HepG2 (cell line): ENCODE measurements around the gene RUVBL1. TPM values are rescaled to one million over a fixed set of nuclear protein-coding genes. Genes with fewer than 3 reads are reported as not detected.

Experiments
- ATAC-seq: fragments of 200-7000 bp; cut with Tn5 transposase; 3 replicates; pipeline ENCODE4 v1.9.1; 2020; ENCODE audit warnings: mild to moderate bottlenecking, moderate library complexity
- BruUV-seq: library from RNA; stranded (reverse); fragments of 400-500 nt; replicated peaks from 2 replicates; lab custom pipeline; 2021; lab: Mats Ljungman, UMichigan
- CTCF ChIA-PET: fragments of 300-600 bp; formaldehyde crosslinking; extraction: SDS; loops from one replicate; lab custom pipeline; 2021; ENCODE audit warnings: low total read pairs, inconsistent platforms, low intra/inter-chr PET ratio; lab: Yijun Ruan, JAX
- POLR2A ChIA-PET: fragments of 350-600 bp; sonication (Branson Sonifier 250); formaldehyde crosslinking; loops from one replicate; lab custom pipeline; 2020; ENCODE audit warnings: antibody characterized with exemption, inconsistent platforms; lab: Yijun Ruan, JAX
- DNase-seq: peaks from one replicate; pipeline ENCODE4 v3.0.0-alpha.2; 2015; ENCODE audit warnings: low spot score
- FAIRE-seq: peaks from 3 replicates; lab custom pipeline; 2011; peaks lifted over from hg19 to GRCh38; lab: Jason Lieb, UNC
- H2AFZ ChIP-seq: one replicate; pipeline ENCODE4 v1.6.1; 2011; ENCODE audit warnings: low read length, inconsistent platforms
- H3K27ac ChIP-seq: fragments of 300-600 bp; 3 replicates; pipeline ENCODE4 v1.8.0; 2011; ENCODE audit warnings: mixed run types, mild to moderate bottlenecking, mixed read lengths, low read length, inconsistent platforms; ENCODE audit not compliant: insufficient read depth; ENCODE audit errors: extremely low read length
- H3K27me3 ChIP-seq, 2 experiments: fragments of 200-600 bp in 1 of 2; 2 replicates in 1 of 2; 3 replicates in 1 of 2; pipeline versions ENCODE4 v1.6.0 to v1.8.0; 2011; ENCODE audit warnings: low read length in 2 of 2, mild to moderate bottlenecking in 2 of 2, moderate library complexity in 2 of 2, inconsistent platforms in 1 of 2; ENCODE audit not compliant: insufficient read depth in 2 of 2, control insufficient read depth in 1 of 2
- H3K36me3 ChIP-seq, 2 experiments: fragments of 200-600 bp in 1 of 2; replicated peaks in 1 of 2; 2 replicates in 1 of 2; 3 replicates in 1 of 2; pipeline versions ENCODE4 v1.5.1 to v1.8.0; 2011; ENCODE audit warnings: low read length in 2 of 2, inconsistent platforms in 1 of 2; ENCODE audit not compliant: insufficient read depth in 2 of 2, control insufficient read depth in 1 of 2
- H3K4me1 ChIP-seq: 2 replicates; pipeline ENCODE4 v1.5.1; 2012; ENCODE audit warnings: low read length, inconsistent platforms; ENCODE audit not compliant: insufficient read depth
- H3K4me2 ChIP-seq: 2 replicates; pipeline ENCODE4 v1.6.0; 2011; ENCODE audit warnings: low read depth, low read length, inconsistent platforms
- H3K4me3 ChIP-seq, 3 experiments: fragments of 200-600 bp in 1 of 3; sonication (generic), shearing (Covaris generic) in 1 of 3; replicated peaks in 1 of 3; 2 replicates each; pipeline ENCODE4 v1.5.1; 2011 to 2016; ENCODE audit warnings: low read length in 3 of 3, inconsistent platforms in 2 of 3, low read depth in 2 of 3, mild to moderate bottlenecking in 2 of 3, control low read depth in 1 of 3, mixed read lengths in 1 of 3; ENCODE audit not compliant: insufficient read depth in 1 of 3
- H3K79me2 ChIP-seq: one replicate; pipeline ENCODE4 v1.6.1; 2011; ENCODE audit warnings: low read length, inconsistent platforms; ENCODE audit not compliant: insufficient read depth
- H3K9ac ChIP-seq: 2 replicates; pipeline ENCODE4 v1.6.0; 2011; ENCODE audit warnings: mild to moderate bottlenecking, low read depth, low read length, inconsistent platforms; ENCODE audit not compliant: insufficient read depth
- H3K9me3 ChIP-seq: 2 replicates; pipeline ENCODE4 v1.5.1; 2012; ENCODE audit warnings: mild to moderate bottlenecking, low read length
- H4K20me1 ChIP-seq: 2 replicates; pipeline ENCODE4 v1.6.0; 2011; ENCODE audit warnings: inconsistent platforms, mild to moderate bottlenecking, low read length, moderate library complexity; ENCODE audit not compliant: insufficient read depth
- MXD4 ChIP-seq: IDR thresholded peaks from 2 replicates; pipeline ENCODE4 v1.6.1; 2016; ENCODE audit warnings: mild to moderate bottlenecking, missing biosample characterization, missing genetic modification reagents
- PHF20 ChIP-seq: sonication (generic); formaldehyde crosslinking; IDR thresholded peaks from 2 replicates; pipeline ENCODE4 v1.5.0; 2020; ENCODE audit warnings: mild to moderate bottlenecking, missing genetic modification reagents
- PITX1 ChIP-seq: sonication (generic); formaldehyde crosslinking; IDR thresholded peaks from 2 replicates; pipeline ENCODE4 v1.5.1; 2020; ENCODE audit warnings: mild to moderate bottlenecking, missing genetic modification reagents
- TBX2 ChIP-seq: sonication (generic); formaldehyde crosslinking; IDR thresholded peaks from 2 replicates; pipeline ENCODE4 v1.5.0; 2020; ENCODE audit warnings: missing genetic modification reagents, mild to moderate bottlenecking, borderline replicate concordance
- TEAD3 ChIP-seq: optimal IDR thresholded peaks from 2 replicates; pipeline ENCODE3; 2016; ENCODE audit warnings: borderline replicate concordance
- ZFX ChIP-seq: sonication (generic); formaldehyde crosslinking; IDR thresholded peaks from 2 replicates; pipeline ENCODE4 v1.4.0; 2020; ENCODE audit warnings: mild to moderate bottlenecking, low read depth, missing genetic modification reagents, moderate library complexity
- ZFY ChIP-seq: sonication (generic); formaldehyde crosslinking; IDR thresholded peaks from 2 replicates; pipeline ENCODE4 v1.4.0; 2020; ENCODE audit warnings: missing genetic modification reagents
- ZNF264 ChIP-seq: sonication (generic); formaldehyde crosslinking; IDR thresholded peaks from 2 replicates; pipeline ENCODE4 v1.4.0; 2020; ENCODE audit warnings: missing genetic modification reagents
- ZNF431 ChIP-seq: sonication (generic); formaldehyde crosslinking; IDR thresholded peaks from 2 replicates; pipeline ENCODE4 v1.9.0; 2022; ENCODE audit warnings: missing genetic modification reagents, low read depth, mild to moderate bottlenecking, borderline replicate concordance
- ZNF619 ChIP-seq: sonication (generic); formaldehyde crosslinking; IDR thresholded peaks from 2 replicates; pipeline ENCODE4 v1.4.0; 2020; ENCODE audit warnings: mild to moderate bottlenecking, missing genetic modification reagents
- ZSCAN12 ChIP-seq: sonication (generic); formaldehyde crosslinking; IDR thresholded peaks from 2 replicates; pipeline ENCODE4 v1.9.0; 2021; ENCODE audit warnings: mild to moderate bottlenecking, missing genetic modification reagents
- ZSCAN25 ChIP-seq: sonication (generic); formaldehyde crosslinking; IDR thresholded peaks from 2 replicates; pipeline ENCODE4 v1.8.0; 2022; ENCODE audit warnings: mild to moderate bottlenecking, missing genetic modification reagents
- WGBS: methylation state at CpG from one replicate; pipeline ENCODE4 v1.1.6; 2017; ENCODE audit warnings: low lambda C conversion rate; 5-methylcytosine and 5-hydroxymethylcytosine counted together
- in situ Hi-C: cut with HindIII; loops from 2 replicates; pipeline ENCODE4 v1.10.0; 2017; ENCODE audit warnings: low pct_unique_long_range_greater_than_20kb; ENCODE audit not compliant: extremely low pct_ligation_motif_present
- intact Hi-C: fragments of 100-400 bp; cut with micrococcal nuclease; formaldehyde crosslinking; loops from one replicate; pipeline ENCODE4 v1.10.0; 2022; ENCODE audit not compliant: unreplicated experiment
- polyA plus RNA-seq, 8 experiments: library from polyadenylated mRNA; depleted of rRNA in 3 of 8; stranded (reverse) in 7 of 8; unstranded in 1 of 8; fragments of >200 nt; fragmentation: Illumina TruSeq in 4 of 8; extraction: Trizol in 4 of 8; gene quantifications; 2 replicates each; pipeline versions ENCODE4 v1.2.1 to v1.2.3, GENCODE V29; 2011 to 2016; ENCODE audit warnings: low read depth in 4 of 8, missing spikeins in 1 of 8, mixed read lengths in 1 of 8; ENCODE audit not compliant: insufficient read depth in 1 of 8
- total RNA-seq, 5 experiments: library from RNA; depleted of rRNA; stranded (reverse); fragments of >200 nt; fragmentation: Illumina TruSeq; extraction: Trizol; gene quantifications; 2 replicates each; pipeline ENCODE4 v1.2.3, GENCODE V29; 2016; ENCODE audit warnings: low read depth in 1 of 5
- TF ChIP-seq, protein P1 (sequence below): sonication (generic); formaldehyde crosslinking; IDR thresholded peaks from 2 replicates; pipeline ENCODE4 v1.9.0; 2022; ENCODE audit warnings: missing genetic modification reagents, mild to moderate bottlenecking, borderline replicate concordance
- TF ChIP-seq, protein P2 (sequence below): sonication (generic); formaldehyde crosslinking; IDR thresholded peaks from 2 replicates; pipeline ENCODE4 v1.8.0; 2022; ENCODE audit warnings: missing genetic modification reagents, mild to moderate bottlenecking, borderline replicate concordance
- TF ChIP-seq, protein P3 (sequence below): IDR thresholded peaks from 2 replicates; pipeline ENCODE4 v1.6.1; 2016; ENCODE audit warnings: mild to moderate bottlenecking
- TF ChIP-seq, protein P4 (sequence below): sonication (generic); formaldehyde crosslinking; IDR thresholded peaks from 2 replicates; pipeline ENCODE4 v1.5.0; 2020; ENCODE audit warnings: mild to moderate bottlenecking, missing genetic modification reagents, moderate library complexity

The RUVBL1 gene
- total and polyA plus RNA-seq, 2 of the 13 experiments (the other 11 are each of a cell fraction or from before 2014, with no cell fraction given), result 32.7 to 86.3 TPM

DNA sequence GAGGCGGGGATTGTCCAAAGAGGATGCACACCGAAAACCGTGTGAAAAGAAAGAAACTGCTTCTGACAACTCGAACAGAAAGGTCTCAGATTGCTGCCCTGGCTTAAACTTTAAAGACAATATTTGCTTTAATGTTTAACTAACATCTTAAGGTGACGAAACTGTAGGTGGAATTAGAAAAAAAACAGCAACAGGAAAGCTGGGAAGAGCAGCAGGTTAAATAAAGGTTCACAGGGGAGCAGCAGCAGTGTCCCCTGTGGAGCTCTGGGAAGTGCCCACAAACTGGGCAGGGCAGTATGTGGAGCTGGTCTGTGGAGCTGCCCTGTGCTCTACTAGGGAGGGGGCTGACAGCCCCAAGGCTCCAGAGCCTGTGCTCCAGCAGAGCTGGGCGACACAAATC is 25.4 kb downstream of the RUVBL1 start (continued):
- TF ChIP-seq PHF20 (CRISPR knock-in tag), result no peak
- peak; percentile 38; the same call in 1 of the 2 replicates for TF ChIP-seq ZNF264 (CRISPR knock-in tag)
- TF ChIP-seq TBX2 (CRISPR knock-in tag), result peak; percentile 47; the same call in 1 of the 2 replicates
- TF ChIP-seq ZNF619 (CRISPR knock-in tag), result no peak

DNA sequence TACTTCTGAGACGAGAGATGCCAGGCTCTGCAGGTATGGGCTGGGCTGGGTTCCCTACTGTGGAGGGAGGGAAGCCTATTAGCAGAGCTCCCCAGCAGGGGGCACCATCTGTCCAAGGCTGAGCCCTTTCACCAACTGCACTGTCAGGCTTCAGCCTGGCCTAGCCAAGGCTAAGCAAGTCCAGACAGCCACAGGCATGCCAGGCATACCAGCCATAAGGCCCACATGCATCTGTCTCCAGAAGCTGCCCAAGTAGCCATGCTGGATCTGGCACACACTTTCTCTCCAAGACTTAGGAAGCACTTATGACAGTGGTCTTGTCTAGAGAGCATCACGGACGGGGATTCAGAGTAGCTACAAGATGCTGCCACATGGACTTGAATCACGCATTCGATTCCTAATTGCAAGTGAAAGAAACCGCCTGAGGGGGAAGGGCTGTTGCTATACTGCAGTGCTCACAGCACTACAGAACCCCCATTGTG is 28.3 kb downstream of the RUVBL1 start:
- in situ Hi-C loops, result no loop called here
- TF ChIP-seq, protein P1, sequence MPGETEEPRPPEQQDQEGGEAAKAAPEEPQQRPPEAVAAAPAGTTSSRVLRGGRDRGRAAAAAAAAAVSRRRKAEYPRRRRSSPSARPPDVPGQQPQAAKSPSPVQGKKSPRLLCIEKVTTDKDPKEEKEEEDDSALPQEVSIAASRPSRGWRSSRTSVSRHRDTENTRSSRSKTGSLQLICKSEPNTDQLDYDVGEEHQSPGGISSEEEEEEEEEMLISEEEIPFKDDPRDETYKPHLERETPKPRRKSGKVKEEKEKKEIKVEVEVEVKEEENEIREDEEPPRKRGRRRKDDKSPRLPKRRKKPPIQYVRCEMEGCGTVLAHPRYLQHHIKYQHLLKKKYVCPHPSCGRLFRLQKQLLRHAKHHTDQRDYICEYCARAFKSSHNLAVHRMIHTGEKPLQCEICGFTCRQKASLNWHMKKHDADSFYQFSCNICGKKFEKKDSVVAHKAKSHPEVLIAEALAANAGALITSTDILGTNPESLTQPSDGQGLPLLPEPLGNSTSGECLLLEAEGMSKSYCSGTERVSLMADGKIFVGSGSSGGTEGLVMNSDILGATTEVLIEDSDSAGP (CRISPR knock-in tag), result peak; percentile 5; the same call in 1 of the 2 replicates
- 0 out of 2 replicates have a peak, but pooled peaks have one; percentile 37 for TF ChIP-seq ZSCAN25 (CRISPR knock-in tag)
- no peak for TF ChIP-seq ZSCAN12 (CRISPR knock-in tag)
- peak; percentile 45; the same call in 1 of the 2 replicates for TF ChIP-seq ZFY
- TF ChIP-seq ZFX, result peak; percentile 71
- TF ChIP-seq, protein P2, sequence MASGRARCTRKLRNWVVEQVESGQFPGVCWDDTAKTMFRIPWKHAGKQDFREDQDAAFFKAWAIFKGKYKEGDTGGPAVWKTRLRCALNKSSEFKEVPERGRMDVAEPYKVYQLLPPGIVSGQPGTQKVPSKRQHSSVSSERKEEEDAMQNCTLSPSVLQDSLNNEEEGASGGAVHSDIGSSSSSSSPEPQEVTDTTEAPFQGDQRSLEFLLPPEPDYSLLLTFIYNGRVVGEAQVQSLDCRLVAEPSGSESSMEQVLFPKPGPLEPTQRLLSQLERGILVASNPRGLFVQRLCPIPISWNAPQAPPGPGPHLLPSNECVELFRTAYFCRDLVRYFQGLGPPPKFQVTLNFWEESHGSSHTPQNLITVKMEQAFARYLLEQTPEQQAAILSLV (CRISPR knock-in tag), result no peak; the same call in 1 of the 2 replicates
- TF ChIP-seq, protein P3, sequence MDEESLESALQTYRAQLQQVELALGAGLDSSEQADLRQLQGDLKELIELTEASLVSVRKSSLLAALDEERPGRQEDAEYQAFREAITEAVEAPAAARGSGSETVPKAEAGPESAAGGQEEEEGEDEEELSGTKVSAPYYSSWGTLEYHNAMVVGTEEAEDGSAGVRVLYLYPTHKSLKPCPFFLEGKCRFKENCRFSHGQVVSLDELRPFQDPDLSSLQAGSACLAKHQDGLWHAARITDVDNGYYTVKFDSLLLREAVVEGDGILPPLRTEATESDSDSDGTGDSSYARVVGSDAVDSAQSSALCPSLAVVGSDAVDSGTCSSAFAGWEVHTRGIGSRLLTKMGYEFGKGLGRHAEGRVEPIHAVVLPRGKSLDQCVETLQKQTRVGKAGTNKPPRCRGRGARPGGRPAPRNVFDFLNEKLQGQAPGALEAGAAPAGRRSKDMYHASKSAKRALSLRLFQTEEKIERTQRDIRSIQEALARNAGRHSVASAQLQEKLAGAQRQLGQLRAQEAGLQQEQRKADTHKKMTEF, result peak; percentile 38; the same call in 1 of the 2 replicates
- TF ChIP-seq, protein P4, sequence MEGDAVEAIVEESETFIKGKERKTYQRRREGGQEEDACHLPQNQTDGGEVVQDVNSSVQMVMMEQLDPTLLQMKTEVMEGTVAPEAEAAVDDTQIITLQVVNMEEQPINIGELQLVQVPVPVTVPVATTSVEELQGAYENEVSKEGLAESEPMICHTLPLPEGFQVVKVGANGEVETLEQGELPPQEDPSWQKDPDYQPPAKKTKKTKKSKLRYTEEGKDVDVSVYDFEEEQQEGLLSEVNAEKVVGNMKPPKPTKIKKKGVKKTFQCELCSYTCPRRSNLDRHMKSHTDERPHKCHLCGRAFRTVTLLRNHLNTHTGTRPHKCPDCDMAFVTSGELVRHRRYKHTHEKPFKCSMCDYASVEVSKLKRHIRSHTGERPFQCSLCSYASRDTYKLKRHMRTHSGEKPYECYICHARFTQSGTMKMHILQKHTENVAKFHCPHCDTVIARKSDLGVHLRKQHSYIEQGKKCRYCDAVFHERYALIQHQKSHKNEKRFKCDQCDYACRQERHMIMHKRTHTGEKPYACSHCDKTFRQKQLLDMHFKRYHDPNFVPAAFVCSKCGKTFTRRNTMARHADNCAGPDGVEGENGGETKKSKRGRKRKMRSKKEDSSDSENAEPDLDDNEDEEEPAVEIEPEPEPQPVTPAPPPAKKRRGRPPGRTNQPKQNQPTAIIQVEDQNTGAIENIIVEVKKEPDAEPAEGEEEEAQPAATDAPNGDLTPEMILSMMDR (CRISPR knock-in tag), result peak; percentile 97
- 0 out of 2 replicates have a peak, but pooled peaks have one; percentile 53 for TF ChIP-seq PITX1
- 0 out of 2 replicates have a peak, but pooled peaks have one; percentile 20 for TF ChIP-seq ZNF431
- TF ChIP-seq ZNF619 (CRISPR knock-in tag), result no peak
- TF ChIP-seq TEAD3 (CRISPR knock-in tag), result peak; percentile 92
- 0 out of 2 replicates have a peak, but pooled peaks have one; percentile 25 for TF ChIP-seq MXD4 (CRISPR knock-in tag)

More for the DNA sequence above, 28.3 kb downstream of the RUVBL1 start:
- POLR2A ChIA-PET, result interaction anchor here (1.0 to 1.9 kb wide), 4 partner anchors 28 to 72 kb away, joined by 4 to 12 read pairs (median 6); partner anchors contain the start of gene RUVBL1
- DNase-seq, result peak; percentile 68
- Histone ChIP-seq H3K4me3 (no peak overlapping the region), H3K4me1 (peaks cover 59% of the 10 kb centered on the region), H3K9ac (no peak overlapping the region), H3K79me2 (no peaks in the 10 kb centered on the region), H3K27me3 (no peaks in the 10 kb centered on the region), H4K20me1 (no peaks in the 10 kb centered on the region), H3K9me3 (no peaks in the 10 kb centered on the region), H3K36me3 (peaks cover 27 to 60% of the 10 kb centered on the region in 2 experiments), H3K27ac (no peak overlapping the region), H2AFZ (no peak overlapping the region), H3K4me2 (no peak overlapping the region)
- 85% methylated on average over 6 of the region's 6 CpGs for WGBS
- BruUV-seq, result no TSS peak
- ATAC-seq, result peak; percentile 96
- FAIRE-seq, result peak; percentile 50
- intact Hi-C loops, result loop anchor here (1.0 kb wide), 1 partner anchor 38 kb away; no protein-coding TSS in a partner anchor
- CTCF ChIA-PET, result interaction anchor here (1.8 to 3.3 kb wide), 2 partner anchors 38 to 402 kb away, joined by 4 to 24 read pairs; no protein-coding TSS in a partner anchor
